Ectodermal cell (in vitro differentiated cells): ENCODE measurements around the gene ITPK1.
"Not testable (repeated sequence)": the region's sequence is repeated elsewhere in the genome, so short reads cannot be mapped to it uniquely, and the experiment has no call there.

Source experiments
- H3K27ac ChIP-seq: 2 replicates; pipeline ENCODE4 v1.7.0; 2013; ENCODE audit warnings: mild to moderate bottlenecking, low read depth, low read length; ENCODE audit not compliant: insufficient read depth, poor library complexity, severe bottlenecking
- H3K27me3 ChIP-seq: 2 replicates; pipeline ENCODE4 v1.7.0; 2013; ENCODE audit warnings: mild to moderate bottlenecking, low read length; ENCODE audit not compliant: insufficient read depth, control insufficient read depth, poor library complexity, severe bottlenecking
- H3K36me3 ChIP-seq: one replicate; pipeline ENCODE4 v1.7.0; 2013; ENCODE audit warnings: low read length; ENCODE audit not compliant: control insufficient read depth, insufficient read depth
- H3K4me1 ChIP-seq: one replicate; pipeline ENCODE4 v1.7.0; 2013; ENCODE audit warnings: low read length; ENCODE audit not compliant: control insufficient read depth, insufficient read depth
- H3K4me3 ChIP-seq: 2 replicates; pipeline ENCODE4 v1.7.0; 2013; ENCODE audit warnings: low read depth, low read length, control low read depth; ENCODE audit not compliant: insufficient read depth
- H3K9me3 ChIP-seq: 2 replicates; pipeline ENCODE4 v1.7.0; 2013; ENCODE audit warnings: mild to moderate bottlenecking, low read length, moderate library complexity; ENCODE audit not compliant: control insufficient read depth
- WGBS, 2 experiments: methylation state at CpG; one replicate each; pipeline ENCODE4 v1.1.7; 2013; ENCODE audit warnings: missing lambda C conversion rate in 2 of 2; 5-methylcytosine and 5-hydroxymethylcytosine counted together

Gene ITPK1

GRCh38 chr14:93114068-93114710 lies 1.5 kb downstream of the ITPK1 start:
- peaks cover 17% of the 10 kb centered on the region for H3K27me3 ChIP-seq
- H3K27ac ChIP-seq = no peak overlapping the region
- H3K9me3 ChIP-seq = no peaks in the 10 kb centered on the region
- 11 to 13% methylated on average over 18 of the region's 18 CpGs for WGBS, 2 experiments
- H3K4me3 ChIP-seq = peak overlapping the region; percentile 76
- H3K4me1 ChIP-seq = peaks cover 16% of the 10 kb centered on the region
- no peaks in the 10 kb centered on the region for H3K36me3 ChIP-seq

DNA sequence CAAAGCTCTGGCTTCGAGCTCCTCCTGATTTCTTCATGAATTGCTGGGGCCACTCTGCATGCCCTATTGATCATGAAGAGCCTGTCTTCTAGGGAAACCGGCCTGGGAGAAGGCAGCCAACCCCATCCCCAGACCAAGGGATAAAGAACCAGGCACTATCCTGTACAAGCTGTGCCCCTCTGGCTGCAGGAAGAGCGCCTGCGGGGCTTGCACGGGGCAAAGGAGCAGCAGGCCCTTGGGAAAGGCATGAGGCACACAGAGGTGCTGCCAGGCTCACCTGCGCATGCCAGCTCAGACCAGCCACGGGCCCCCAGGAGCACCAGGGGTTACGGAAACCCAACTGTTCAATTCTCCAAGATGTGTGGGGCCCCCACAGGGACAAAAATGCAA lies 2.1 kb downstream of the ITPK1 start:
- WGBS, 2 experiments = 24 to 28% methylated on average over 8 of the region's 8 CpGs
- Histone ChIP-seq H3K27ac (peak overlapping the region; percentile 76), H3K27me3 (peaks cover 17% of the 10 kb centered on the region), H3K4me1 (peaks cover 16% of the 10 kb centered on the region), H3K9me3 (no peaks in the 10 kb centered on the region), H3K36me3 (no peaks in the 10 kb centered on the region), H3K4me3 (peak overlapping the region; percentile 76)

DNA sequence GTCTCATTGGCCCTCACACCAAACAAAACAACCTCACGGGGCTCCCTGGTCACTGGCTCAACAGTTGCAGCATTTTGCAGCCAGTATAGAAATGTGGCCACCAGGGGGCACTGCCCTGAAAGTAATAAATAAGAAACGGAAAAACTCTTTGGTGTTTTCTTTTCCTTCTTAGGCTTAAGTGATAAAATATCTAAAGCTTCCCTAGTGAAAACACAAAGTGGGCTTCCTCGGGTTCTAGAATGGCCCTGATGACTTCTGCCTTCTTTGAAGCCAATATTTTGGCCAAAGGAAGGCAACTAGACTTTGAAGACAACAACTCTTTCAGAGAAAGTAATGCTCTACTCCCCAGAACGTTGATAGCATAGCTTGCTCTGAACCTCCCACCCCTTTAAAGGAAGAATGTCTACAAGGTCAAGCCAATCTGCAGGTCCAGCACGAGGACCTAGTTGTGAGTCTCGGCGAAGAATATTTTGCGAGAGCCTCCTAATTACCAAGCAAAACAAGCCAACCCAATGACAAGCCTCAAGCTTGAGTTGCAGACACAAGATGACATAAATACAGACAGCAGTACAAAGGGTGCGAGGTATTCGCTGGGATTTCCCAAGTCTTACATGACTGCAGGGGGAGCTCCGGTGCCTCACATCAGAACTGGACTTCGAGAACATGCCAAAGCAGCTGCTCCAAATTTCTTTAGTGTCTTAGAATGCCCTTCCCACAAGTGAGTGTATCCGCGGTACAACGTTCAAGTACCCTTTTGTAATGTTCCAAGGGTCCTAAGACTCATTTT lies 2.6 kb downstream of the ITPK1 start:
- H3K4me3 ChIP-seq = peak overlapping the region; percentile 18
- no peaks in the 10 kb centered on the region for H3K36me3 ChIP-seq
- H3K9me3 ChIP-seq = no peaks in the 10 kb centered on the region
- peaks cover 16% of the 10 kb centered on the region for H3K4me1 ChIP-seq
- H3K27ac ChIP-seq = peak overlapping the region; percentile 76
- H3K27me3 ChIP-seq = peaks cover 17% of the 10 kb centered on the region
- 32 to 34% methylated on average over 15 of the region's 15 CpGs for WGBS, 2 experiments

DNA sequence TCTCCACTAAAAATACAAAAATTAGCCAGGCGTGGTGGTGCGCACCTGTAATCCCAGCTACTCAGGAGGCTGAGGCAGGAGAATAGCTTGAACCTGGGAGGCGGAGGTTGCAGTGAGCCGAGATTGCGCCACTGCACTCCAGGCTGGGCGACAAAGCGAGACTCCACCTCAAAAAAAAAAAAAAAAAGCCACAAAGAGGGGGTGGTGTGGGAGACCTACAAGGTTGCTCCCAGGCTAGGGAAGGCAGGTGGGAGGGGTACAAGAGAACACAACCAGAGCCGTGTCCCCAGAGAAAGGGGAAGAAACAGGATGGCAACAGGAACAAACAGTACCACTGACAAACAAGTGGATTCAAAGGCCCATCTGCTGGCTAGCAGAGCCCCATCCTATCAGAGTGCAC lies 4.2 kb downstream of the ITPK1 start:
- 77 to 94% methylated on average over 8 of the region's 8 CpGs for WGBS, 2 experiments
- H3K9me3 ChIP-seq, H3K4me3 ChIP-seq, H3K27ac ChIP-seq, H3K36me3 ChIP-seq: not testable (repeated sequence)
- Histone ChIP-seq H3K27me3 (peaks cover 17% of the 10 kb centered on the region), H3K4me1 (peaks cover 16% of the 10 kb centered on the region)

DNA sequence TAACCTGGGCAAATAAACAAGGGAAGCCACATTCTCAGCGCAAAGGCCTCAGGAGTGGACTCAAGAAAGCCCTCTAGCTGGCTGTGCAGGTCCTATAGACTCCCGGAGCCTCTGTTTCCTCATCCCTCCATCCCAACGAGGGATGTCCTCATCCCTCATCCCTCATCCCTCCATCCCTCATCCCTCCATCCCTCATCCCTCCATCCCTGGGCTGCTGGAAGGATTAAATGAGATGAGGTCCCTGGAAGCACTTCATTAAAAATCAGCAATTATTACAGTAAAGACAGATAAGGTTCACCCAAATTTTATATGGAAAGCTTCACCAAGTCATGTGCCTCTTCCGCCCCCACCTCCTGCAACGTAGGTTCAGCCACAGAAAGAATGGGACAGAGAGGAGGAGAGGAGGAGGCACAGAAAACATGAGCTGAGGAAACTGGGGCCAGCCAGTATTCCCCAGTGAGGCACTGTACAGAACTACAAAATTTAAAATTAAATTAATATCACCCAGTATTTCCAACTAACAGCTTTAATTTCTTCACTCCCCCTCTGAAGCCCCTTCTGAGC lies 4.8 kb downstream of the ITPK1 start:
- peaks cover 16% of the 10 kb centered on the region for H3K4me1 ChIP-seq
- H3K27ac ChIP-seq = no peak overlapping the region
- no peaks in the 10 kb centered on the region for H3K36me3 ChIP-seq
- H3K4me3 ChIP-seq = no peak overlapping the region
- no peaks in the 10 kb centered on the region for H3K9me3 ChIP-seq
- WGBS, 2 experiments = 87 to 92% methylated on average over 5 of the region's 5 CpGs
- H3K27me3 ChIP-seq = peaks cover 17% of the 10 kb centered on the region

DNA sequence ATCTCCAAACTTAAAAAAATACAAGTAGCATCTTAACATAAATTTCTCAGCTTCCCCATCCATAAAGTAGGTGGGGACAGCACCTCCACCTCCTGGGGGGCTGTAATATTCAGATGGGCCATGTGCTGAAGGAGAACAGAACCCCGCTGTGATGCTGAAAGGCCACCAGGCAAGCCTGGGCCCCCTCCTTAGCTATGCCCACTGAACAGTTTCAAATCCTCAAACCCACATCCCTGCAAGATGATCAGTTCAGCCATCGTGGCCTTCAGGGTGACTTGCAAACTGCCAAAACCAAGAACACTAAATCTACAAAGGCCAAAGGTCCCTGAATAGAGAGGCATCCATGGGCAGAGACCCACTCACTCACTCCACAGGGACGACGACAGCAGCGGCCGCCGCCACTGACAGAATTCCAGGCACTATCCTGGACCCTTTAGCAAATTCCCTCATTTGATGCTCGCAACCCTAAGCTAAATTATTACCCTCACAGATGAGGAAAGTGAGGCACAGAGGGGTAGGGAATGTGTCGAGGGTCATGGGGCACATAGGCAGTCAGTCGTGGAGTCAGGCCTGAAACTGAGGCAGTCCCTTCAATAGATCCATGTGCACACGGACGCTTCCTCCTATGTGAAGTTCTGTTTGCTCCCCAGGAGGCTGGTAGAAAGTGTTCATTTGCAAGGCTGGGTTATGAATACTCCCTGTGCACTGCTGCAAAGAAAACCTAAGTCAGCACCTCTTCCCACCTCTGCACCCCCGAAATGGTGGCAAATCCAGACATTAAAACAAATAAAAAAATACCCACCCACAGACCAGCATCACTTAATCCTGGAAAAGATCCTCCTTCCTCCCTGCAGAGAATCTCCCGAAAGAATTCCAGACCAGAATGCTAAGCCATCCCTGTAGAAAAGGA lies 5.9 kb downstream of the ITPK1 start:
- H3K4me3 ChIP-seq = no peak overlapping the region
- H3K27me3 ChIP-seq = peaks cover 14% of the 10 kb centered on the region
- H3K4me1 ChIP-seq = peaks cover 16% of the 10 kb centered on the region
- WGBS, 2 experiments = 85 to 86% methylated on average over 14 of the region's 14 CpGs
- H3K36me3 ChIP-seq = no peaks in the 10 kb centered on the region
- H3K9me3 ChIP-seq = no peaks in the 10 kb centered on the region
- no peak overlapping the region for H3K27ac ChIP-seq

DNA sequence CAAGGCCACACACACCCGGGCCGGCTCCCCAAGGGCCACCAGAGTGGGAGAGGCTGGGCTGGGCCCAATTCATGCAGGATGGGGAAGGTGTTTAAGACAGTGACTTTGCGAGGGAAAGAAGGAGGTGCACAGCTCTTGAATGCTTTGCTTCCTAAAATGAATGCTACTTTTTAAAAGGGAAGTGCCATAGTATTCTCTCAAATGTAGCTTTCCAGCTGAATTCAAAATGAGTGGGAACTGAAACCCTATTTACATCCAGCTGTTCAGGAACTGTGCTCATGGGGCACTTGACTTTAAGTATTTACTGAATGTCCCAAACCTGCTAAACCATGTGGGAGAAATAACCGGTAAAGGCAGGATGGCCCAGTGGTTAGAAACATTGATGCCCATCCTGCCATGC lies 7.6 kb downstream of the ITPK1 start:
- Histone ChIP-seq H3K9me3 (no peaks in the 10 kb centered on the region), H3K27ac (no peak overlapping the region), H3K4me3 (no peak overlapping the region), H3K4me1 (peaks cover 3% of the 10 kb centered on the region), H3K36me3 (no peaks in the 10 kb centered on the region), H3K27me3 (no peaks in the 10 kb centered on the region)
- WGBS, 2 experiments = 90 to 97% methylated on average over 4 of the region's 4 CpGs

DNA sequence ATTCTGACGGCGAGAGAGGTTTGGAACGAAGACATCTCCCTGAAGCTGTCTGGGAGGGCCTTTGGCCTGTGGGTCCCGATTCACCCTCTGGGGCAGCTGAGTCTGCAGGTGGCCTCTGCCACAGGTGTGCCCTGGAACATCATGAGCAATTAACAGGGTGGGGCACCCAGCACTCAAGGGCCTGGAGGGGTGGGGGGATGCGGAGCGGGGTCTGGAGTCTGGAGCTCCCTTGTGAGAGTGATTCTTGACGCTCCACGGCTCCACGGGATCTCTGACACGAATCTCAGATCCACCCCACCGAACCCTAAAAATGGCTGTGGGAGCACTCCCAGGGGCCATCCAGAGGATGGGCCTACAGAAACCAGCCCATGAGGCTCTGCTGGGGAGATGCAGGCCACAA lies 8.3 kb downstream of the ITPK1 start:
- Histone ChIP-seq H3K4me1 (peaks cover 3% of the 10 kb centered on the region), H3K27me3 (no peaks in the 10 kb centered on the region), H3K36me3 (no peaks in the 10 kb centered on the region), H3K27ac (no peak overlapping the region), H3K9me3 (no peaks in the 10 kb centered on the region), H3K4me3 (no peak overlapping the region)
- WGBS, 2 experiments = 95% methylated on average over 11 of the region's 11 CpGs

- H3K27ac ChIP-seq = no peak overlapping the region
- no peaks in the 10 kb centered on the region for H3K36me3 ChIP-seq
- 93 to 94% methylated on average over 6 of the region's 6 CpGs for WGBS, 2 experiments
- H3K9me3 ChIP-seq = no peaks in the 10 kb centered on the region
- H3K4me1 ChIP-seq = peaks cover 3% of the 10 kb centered on the region
- no peaks in the 10 kb centered on the region for H3K27me3 ChIP-seq
- H3K4me3 ChIP-seq = no peak overlapping the region
Measured at GRCh38 chr14:93106541-93107156, 9.1 kb downstream of the ITPK1 start.
